ENCODE measurements around the gene NUP98.

NUP98 gene

GRCh38 chr11:3635641-3636375 lies 161.5 kb downstream of the NUP98 start:
- no peak for DNase-seq

- no peak for DNase-seq
Observed at GRCh38 chr11:3632070-3632660, 165.2 kb downstream of the NUP98 start.

- DNase-seq = no peak
Observed at GRCh38 chr11:3631331-3631730, 166.0 kb downstream of the NUP98 start.

GRCh38 chr11:3627291-3627690 lies 170.1 kb downstream of the NUP98 start:
- no peak for DNase-seq

- DNase-seq = no peak
Observed at GRCh38 chr11:3626250-3626960, 170.9 kb downstream of the NUP98 start.

Measured in NK-92 treated with Interleukin-12 subunit alpha and Interleukin-12 subunit beta, amount 100 ng/mL, for 24 hours (cell line).